HCT116 (cell line): ENCODE results near the gene DPF3.

Experiments
- POLR2AphosphoS5 ChIP-seq: IDR thresholded peaks from 2 replicates; pipeline ENCODE4 v1.6.1; 2011; ENCODE audit warnings: mild to moderate bottlenecking, low read depth, low read length, moderate library complexity
- TF ChIP-seq, protein P1 (sequence below), 3 experiments: fragments of 200-600 bp in 1 of 3; sonication (generic) in 1 of 3; IDR thresholded peaks in 2 of 3; conservative IDR thresholded peaks in 1 of 3; 2 replicates each; pipeline ENCODE4 v1.5.1; 2012 to 2017; ENCODE audit warnings: low read depth in 2 of 3, low read length in 2 of 3, antibody characterized with exemption in 1 of 3, borderline replicate concordance in 1 of 3, control low read depth in 1 of 3, mild to moderate bottlenecking in 1 of 3, mixed read lengths in 1 of 3, mixed run types in 1 of 3, moderate library complexity in 1 of 3; ENCODE audit not compliant: insufficient read depth in 1 of 3

DNA sequence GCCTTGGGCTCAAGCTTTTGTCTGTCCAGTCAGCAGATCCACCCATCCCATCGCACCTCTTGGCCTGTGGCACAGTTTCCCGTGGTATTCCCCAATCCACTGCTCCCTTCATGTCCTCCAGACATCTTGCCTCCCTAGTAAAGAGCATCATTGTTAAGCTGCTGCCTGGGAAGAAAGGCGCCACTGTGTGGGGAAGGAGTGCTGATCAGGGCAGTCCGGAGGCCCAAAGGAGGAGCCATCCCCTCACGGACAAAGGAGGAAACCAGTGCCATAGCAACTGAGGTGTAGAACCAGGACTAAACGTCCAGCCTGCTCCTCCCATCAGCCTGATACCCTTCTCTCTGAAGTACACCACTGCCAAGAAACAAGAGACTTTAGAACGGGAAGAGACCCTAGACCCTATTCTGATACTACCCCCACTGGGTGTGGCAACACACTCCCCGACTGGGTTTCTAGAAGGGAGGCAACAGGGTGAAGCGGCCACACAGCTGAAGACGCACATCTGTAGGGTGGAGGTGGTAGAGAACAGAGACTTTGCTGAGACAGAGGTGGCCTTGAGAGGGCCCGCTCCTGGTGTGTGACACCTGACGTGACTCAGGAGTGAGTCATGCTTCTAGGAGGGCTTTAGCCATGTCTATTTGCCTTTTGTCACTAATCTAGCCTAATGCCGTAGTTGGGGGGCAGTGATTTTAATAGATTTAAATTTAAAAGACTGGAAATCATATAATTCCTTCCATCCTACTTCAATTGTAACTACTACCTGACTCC is 185.0 kb downstream of the DPF3 start:
- TF ChIP-seq, protein P1, sequence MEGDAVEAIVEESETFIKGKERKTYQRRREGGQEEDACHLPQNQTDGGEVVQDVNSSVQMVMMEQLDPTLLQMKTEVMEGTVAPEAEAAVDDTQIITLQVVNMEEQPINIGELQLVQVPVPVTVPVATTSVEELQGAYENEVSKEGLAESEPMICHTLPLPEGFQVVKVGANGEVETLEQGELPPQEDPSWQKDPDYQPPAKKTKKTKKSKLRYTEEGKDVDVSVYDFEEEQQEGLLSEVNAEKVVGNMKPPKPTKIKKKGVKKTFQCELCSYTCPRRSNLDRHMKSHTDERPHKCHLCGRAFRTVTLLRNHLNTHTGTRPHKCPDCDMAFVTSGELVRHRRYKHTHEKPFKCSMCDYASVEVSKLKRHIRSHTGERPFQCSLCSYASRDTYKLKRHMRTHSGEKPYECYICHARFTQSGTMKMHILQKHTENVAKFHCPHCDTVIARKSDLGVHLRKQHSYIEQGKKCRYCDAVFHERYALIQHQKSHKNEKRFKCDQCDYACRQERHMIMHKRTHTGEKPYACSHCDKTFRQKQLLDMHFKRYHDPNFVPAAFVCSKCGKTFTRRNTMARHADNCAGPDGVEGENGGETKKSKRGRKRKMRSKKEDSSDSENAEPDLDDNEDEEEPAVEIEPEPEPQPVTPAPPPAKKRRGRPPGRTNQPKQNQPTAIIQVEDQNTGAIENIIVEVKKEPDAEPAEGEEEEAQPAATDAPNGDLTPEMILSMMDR (IDR thresholded peaks at IDR 0.05 in 2 of 3, conservative IDR thresholded peaks at IDR 0.05 in 1 of 3; ENCODE audit: borderline replicate concordance in 1 of 3, insufficient read depth in 1 of 3, low read depth in 2 of 3, low read length in 2 of 3) = no peak
- no peak for TF ChIP-seq POLR2AphosphoS5
